Neural cell (in vitro differentiated cells): ENCODE results near the gene FGF12. TPM values are rescaled to one million over a fixed set of nuclear protein-coding genes. Genes with fewer than 3 reads are reported as not detected.

Experiments
- H2AFZ ChIP-seq: fragments of 200-600, 300-800 bp; sonication (generic), shearing (Covaris generic); 2 replicates; pipeline ENCODE4 v1.6.0; 2014; ENCODE audit warnings: low read depth, mild to moderate bottlenecking, antibody characterized with exemption, low read length, moderate library complexity
- H3F3A ChIP-seq: fragments of 200-600 bp; shearing (Covaris generic); 2 replicates; pipeline ENCODE4 v1.6.1; 2016; ENCODE audit warnings: mild to moderate bottlenecking, moderate library complexity, mixed read lengths, antibody characterized with exemption, low read length; ENCODE audit not compliant: insufficient read depth, poor library complexity, severe bottlenecking
- H3K27ac ChIP-seq: fragments of 200-600, 300-800 bp; sonication (generic), shearing (Covaris generic); 2 replicates; pipeline ENCODE4 v1.5.1; 2014; ENCODE audit warnings: mild to moderate bottlenecking, low read length, moderate library complexity
- H3K27me3 ChIP-seq: fragments of 300-800, 200-600 bp; sonication (generic), shearing (Covaris generic); 2 replicates; pipeline ENCODE4 v1.6.0; 2014; ENCODE audit warnings: mild to moderate bottlenecking, low read depth, low read length, moderate library complexity; ENCODE audit not compliant: insufficient read depth
- H3K36me3 ChIP-seq: fragments of 300-800, 200-600 bp; sonication (generic), shearing (Covaris generic); 2 replicates; pipeline ENCODE4 v1.5.1; 2014; ENCODE audit warnings: mild to moderate bottlenecking, antibody characterized with exemption, low read length, moderate library complexity; ENCODE audit not compliant: insufficient read depth
- H3K4me2 ChIP-seq: fragments of 300-800, 200-600 bp; sonication (generic), shearing (Covaris generic); 2 replicates; pipeline ENCODE4 v1.6.0; 2014; ENCODE audit warnings: mild to moderate bottlenecking, low read length
- H3K4me3 ChIP-seq: fragments of 300-800, 200-600 bp; sonication (generic), shearing (Covaris generic); 2 replicates; pipeline ENCODE4 v1.5.1; 2014; ENCODE audit warnings: mild to moderate bottlenecking, low read length, moderate library complexity
- H3K79me2 ChIP-seq: fragments of 200-600 bp; shearing (Covaris generic); replicated peaks from 2 replicates; pipeline ENCODE4 v1.6.0; 2014; ENCODE audit warnings: mild to moderate bottlenecking, low read length, moderate library complexity; ENCODE audit not compliant: insufficient read depth
- H3K9ac ChIP-seq: fragments of 300-800, 200-600 bp; sonication (generic), shearing (Covaris generic); 2 replicates; pipeline ENCODE4 v1.6.1; 2016; ENCODE audit warnings: mild to moderate bottlenecking, low read length, mixed read lengths
- H3K9me2 ChIP-seq: fragments of 200-600 bp; shearing (Covaris generic); 2 replicates; pipeline ENCODE4 v1.6.1; 2016; ENCODE audit warnings: mild to moderate bottlenecking, low read length, mixed read lengths; ENCODE audit not compliant: insufficient read depth
- H3K9me3 ChIP-seq: fragments of 200-600, 300-800 bp; sonication (generic), shearing (Covaris generic); 2 replicates; pipeline ENCODE4 v1.6.1; 2016; ENCODE audit warnings: mild to moderate bottlenecking, mixed run types, low read length, moderate library complexity, mixed read lengths
- H4K20me1 ChIP-seq: fragments of 200-600 bp; shearing (Covaris generic); 2 replicates; pipeline ENCODE4 v1.6.1; 2016; ENCODE audit warnings: mild to moderate bottlenecking, mixed run types; ENCODE audit not compliant: insufficient read depth
- EP300 ChIP-seq: fragments of 450-650 bp; conservative IDR thresholded peaks from 2 replicates; pipeline ENCODE4 v1.6.1; 2014; ENCODE audit warnings: antibody characterized with exemption, mild to moderate bottlenecking, moderate library complexity; ENCODE audit not compliant: poor library complexity, severe bottlenecking
- EZH2 ChIP-seq: fragments of 200-600, 300-800 bp; shearing (Covaris generic), sonication (generic); IDR thresholded peaks from 2 replicates; pipeline ENCODE4 v1.6.1; 2014; ENCODE audit warnings: antibody characterized with exemption, low read length, borderline replicate concordance, mild to moderate bottlenecking; ENCODE audit not compliant: insufficient read depth, poor library complexity, severe bottlenecking
- MXI1 ChIP-seq: fragments of 450-650 bp; conservative IDR thresholded peaks from 2 replicates; pipeline ENCODE4 v1.6.1; 2014; ENCODE audit warnings: antibody characterized with exemption, mild to moderate bottlenecking; ENCODE audit not compliant: poor library complexity, severe bottlenecking
- POLR2AphosphoS5 ChIP-seq: IDR thresholded peaks from 2 replicates; pipeline ENCODE4 v1.6.1; 2012
- RAD21 ChIP-seq: fragments of 450-650 bp; conservative IDR thresholded peaks from 2 replicates; pipeline ENCODE4 v1.6.1; 2014; ENCODE audit warnings: antibody characterized with exemption, mild to moderate bottlenecking, moderate library complexity
- SMC3 ChIP-seq: fragments of 450-650 bp; conservative IDR thresholded peaks from 2 replicates; pipeline ENCODE4 v1.6.1; 2014; ENCODE audit warnings: antibody characterized with exemption, mild to moderate bottlenecking, moderate library complexity; ENCODE audit not compliant: poor library complexity
- TAF1 ChIP-seq: IDR thresholded peaks from 2 replicates; pipeline ENCODE4 v1.6.1; 2012; ENCODE audit warnings: low read depth
- polyA plus RNA-seq: library from polyadenylated mRNA; depleted of rRNA; stranded (reverse); fragments of >200 nt; gene quantifications from 2 replicates; pipeline ENCODE4 v1.2.3, GENCODE V29; 2014
- TF ChIP-seq, protein P1 (sequence below): fragments of 450-650 bp; IDR thresholded peaks from 2 replicates; pipeline ENCODE4 v1.5.1; 2014; ENCODE audit warnings: antibody characterized with exemption, mild to moderate bottlenecking, moderate library complexity; ENCODE audit not compliant: poor library complexity, severe bottlenecking
- TF ChIP-seq, protein P2 (sequence below): IDR thresholded peaks from 2 replicates; pipeline ENCODE4 v1.6.1; 2012; ENCODE audit warnings: borderline replicate concordance

Gene FGF12
- polyA plus RNA-seq, 1 donor from 2014 or later: 4.8 TPM

DNA sequence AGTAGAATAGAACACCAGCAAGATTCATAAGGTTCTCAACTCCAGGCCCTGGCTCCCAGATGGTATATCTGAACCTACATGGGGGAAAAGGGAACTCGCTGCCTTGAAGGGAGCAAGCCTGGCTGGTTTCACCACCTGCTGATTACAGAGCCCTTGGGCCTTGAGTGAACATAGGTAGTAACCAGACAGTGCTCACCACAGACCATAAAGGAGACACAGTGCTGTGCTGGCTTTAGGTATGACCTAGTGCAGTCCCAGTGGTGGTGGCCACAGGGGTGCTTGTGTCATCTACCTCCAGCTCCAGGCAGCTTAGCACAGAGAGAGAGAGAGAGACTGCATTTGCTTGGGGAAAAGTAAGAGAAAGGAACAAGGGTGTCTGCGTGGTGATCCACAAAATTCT, 409.8 kb downstream of the FGF12 start:
- H3K4me3 ChIP-seq: no peak overlapping the region
- H3K4me2 ChIP-seq: no peak overlapping the region
- H3K9ac ChIP-seq: no peak overlapping the region
- H3K36me3 ChIP-seq: no peaks in the 10 kb centered on the region
- H2AFZ ChIP-seq: no peak overlapping the region
- H3K9me2 ChIP-seq: no peaks in the 10 kb centered on the region
- H3K27me3 ChIP-seq: no peaks in the 10 kb centered on the region
- no peaks in the 10 kb centered on the region for H4K20me1 ChIP-seq
- no peaks in the 10 kb centered on the region for H3K9me3 ChIP-seq
- no peaks in the 10 kb centered on the region for H3F3A ChIP-seq
- H3K27ac ChIP-seq: no peak overlapping the region
- no peaks in the 10 kb centered on the region for H3K79me2 ChIP-seq
- TF ChIP-seq POLR2AphosphoS5: no peak
- TF ChIP-seq RAD21: no peak
- TF ChIP-seq, protein P1, sequence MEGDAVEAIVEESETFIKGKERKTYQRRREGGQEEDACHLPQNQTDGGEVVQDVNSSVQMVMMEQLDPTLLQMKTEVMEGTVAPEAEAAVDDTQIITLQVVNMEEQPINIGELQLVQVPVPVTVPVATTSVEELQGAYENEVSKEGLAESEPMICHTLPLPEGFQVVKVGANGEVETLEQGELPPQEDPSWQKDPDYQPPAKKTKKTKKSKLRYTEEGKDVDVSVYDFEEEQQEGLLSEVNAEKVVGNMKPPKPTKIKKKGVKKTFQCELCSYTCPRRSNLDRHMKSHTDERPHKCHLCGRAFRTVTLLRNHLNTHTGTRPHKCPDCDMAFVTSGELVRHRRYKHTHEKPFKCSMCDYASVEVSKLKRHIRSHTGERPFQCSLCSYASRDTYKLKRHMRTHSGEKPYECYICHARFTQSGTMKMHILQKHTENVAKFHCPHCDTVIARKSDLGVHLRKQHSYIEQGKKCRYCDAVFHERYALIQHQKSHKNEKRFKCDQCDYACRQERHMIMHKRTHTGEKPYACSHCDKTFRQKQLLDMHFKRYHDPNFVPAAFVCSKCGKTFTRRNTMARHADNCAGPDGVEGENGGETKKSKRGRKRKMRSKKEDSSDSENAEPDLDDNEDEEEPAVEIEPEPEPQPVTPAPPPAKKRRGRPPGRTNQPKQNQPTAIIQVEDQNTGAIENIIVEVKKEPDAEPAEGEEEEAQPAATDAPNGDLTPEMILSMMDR: no peak
- TF ChIP-seq EZH2: no peak
- TF ChIP-seq TAF1: no peak
- TF ChIP-seq MXI1: no peak
- no peak for TF ChIP-seq EP300
- TF ChIP-seq, protein P2, sequence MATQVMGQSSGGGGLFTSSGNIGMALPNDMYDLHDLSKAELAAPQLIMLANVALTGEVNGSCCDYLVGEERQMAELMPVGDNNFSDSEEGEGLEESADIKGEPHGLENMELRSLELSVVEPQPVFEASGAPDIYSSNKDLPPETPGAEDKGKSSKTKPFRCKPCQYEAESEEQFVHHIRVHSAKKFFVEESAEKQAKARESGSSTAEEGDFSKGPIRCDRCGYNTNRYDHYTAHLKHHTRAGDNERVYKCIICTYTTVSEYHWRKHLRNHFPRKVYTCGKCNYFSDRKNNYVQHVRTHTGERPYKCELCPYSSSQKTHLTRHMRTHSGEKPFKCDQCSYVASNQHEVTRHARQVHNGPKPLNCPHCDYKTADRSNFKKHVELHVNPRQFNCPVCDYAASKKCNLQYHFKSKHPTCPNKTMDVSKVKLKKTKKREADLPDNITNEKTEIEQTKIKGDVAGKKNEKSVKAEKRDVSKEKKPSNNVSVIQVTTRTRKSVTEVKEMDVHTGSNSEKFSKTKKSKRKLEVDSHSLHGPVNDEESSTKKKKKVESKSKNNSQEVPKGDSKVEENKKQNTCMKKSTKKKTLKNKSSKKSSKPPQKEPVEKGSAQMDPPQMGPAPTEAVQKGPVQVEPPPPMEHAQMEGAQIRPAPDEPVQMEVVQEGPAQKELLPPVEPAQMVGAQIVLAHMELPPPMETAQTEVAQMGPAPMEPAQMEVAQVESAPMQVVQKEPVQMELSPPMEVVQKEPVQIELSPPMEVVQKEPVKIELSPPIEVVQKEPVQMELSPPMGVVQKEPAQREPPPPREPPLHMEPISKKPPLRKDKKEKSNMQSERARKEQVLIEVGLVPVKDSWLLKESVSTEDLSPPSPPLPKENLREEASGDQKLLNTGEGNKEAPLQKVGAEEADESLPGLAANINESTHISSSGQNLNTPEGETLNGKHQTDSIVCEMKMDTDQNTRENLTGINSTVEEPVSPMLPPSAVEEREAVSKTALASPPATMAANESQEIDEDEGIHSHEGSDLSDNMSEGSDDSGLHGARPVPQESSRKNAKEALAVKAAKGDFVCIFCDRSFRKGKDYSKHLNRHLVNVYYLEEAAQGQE: no peak

DNA sequence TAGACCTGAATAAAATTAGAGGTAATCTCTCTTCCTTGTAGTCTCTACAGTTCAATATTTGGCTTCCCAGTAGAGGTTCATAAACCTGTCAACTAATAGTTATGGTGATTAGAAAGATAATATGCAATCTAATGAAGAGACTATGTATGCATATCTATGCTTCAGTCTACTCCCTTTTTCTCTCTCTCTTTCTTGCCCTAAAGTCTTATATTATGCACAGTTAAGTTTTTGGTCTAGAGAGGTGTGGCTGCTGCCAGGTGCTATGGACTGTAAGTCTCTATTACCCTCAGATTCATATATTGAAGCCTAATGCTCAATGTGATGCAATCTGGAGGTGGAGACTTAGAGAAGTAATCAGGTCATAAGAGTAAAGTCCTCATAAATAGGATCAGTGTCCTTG, 413.7 kb downstream of the FGF12 start:
- no peaks in the 10 kb centered on the region for H3K9me2 ChIP-seq
- H3K36me3 ChIP-seq: no peaks in the 10 kb centered on the region
- H3K79me2 ChIP-seq: no peaks in the 10 kb centered on the region
- H3K9me3 ChIP-seq: no peaks in the 10 kb centered on the region
- H3K9ac ChIP-seq: no peak overlapping the region
- no peak overlapping the region for H2AFZ ChIP-seq
- TF ChIP-seq, protein P1: no peak
- TF ChIP-seq, protein P2: no peak
- no peak for TF ChIP-seq EP300
- no peak for TF ChIP-seq TAF1
- no peak for TF ChIP-seq POLR2AphosphoS5
- no peak for TF ChIP-seq SMC3
- H3K27ac ChIP-seq: no peak overlapping the region
- no peaks in the 10 kb centered on the region for H3F3A ChIP-seq
- no peak overlapping the region for H3K4me3 ChIP-seq
- H3K27me3 ChIP-seq: no peaks in the 10 kb centered on the region
- H4K20me1 ChIP-seq: no peaks in the 10 kb centered on the region
- no peak overlapping the region for H3K4me2 ChIP-seq
